Vagina (tissue), 2 donors: ENCODE results near the gene RNF26.

Source experiments
- POLR2A ChIP-seq, 2 donors: fragments of 450-650 bp; IDR thresholded peaks; one replicate each; pipeline ENCODE4 v1.6.1; 2017; ENCODE audit warnings: antibody characterized with exemption in 2 of 2, mild to moderate bottlenecking in 2 of 2, moderate library complexity in 2 of 2
- TF ChIP-seq, protein P1 (sequence below), 3 experiments: fragments of 450-650 bp in 2 of 3; fragments of 200-600 bp in 1 of 3; sonication (generic) in 1 of 3; IDR thresholded peaks; one replicate each; pipeline ENCODE4 v1.5.1; 2017 to 2019; ENCODE audit warnings: antibody characterized with exemption in 3 of 3, mild to moderate bottlenecking in 2 of 3, moderate library complexity in 2 of 3

DNA sequence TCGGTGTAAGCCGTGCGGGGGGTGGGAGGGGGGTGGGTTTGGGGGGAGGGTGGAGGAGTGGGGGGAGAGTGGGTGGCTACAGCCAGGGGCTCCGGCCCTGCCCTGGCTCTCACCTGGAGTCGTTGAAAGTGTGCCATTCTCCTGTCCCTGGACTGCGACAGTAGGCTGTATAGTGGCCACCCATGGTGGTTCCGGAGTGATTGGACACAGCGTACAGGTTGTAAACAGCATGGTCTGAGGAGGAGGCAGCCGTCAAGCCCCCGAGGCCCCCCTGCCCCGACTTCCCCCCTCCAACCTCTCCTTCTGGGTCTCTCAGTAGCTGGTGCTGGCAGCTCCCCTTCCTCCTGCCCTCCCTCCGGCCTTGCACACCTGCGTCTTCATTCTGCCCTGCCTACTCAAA is 22.7 kb downstream of the RNF26 start:
- TF ChIP-seq, protein P1, sequence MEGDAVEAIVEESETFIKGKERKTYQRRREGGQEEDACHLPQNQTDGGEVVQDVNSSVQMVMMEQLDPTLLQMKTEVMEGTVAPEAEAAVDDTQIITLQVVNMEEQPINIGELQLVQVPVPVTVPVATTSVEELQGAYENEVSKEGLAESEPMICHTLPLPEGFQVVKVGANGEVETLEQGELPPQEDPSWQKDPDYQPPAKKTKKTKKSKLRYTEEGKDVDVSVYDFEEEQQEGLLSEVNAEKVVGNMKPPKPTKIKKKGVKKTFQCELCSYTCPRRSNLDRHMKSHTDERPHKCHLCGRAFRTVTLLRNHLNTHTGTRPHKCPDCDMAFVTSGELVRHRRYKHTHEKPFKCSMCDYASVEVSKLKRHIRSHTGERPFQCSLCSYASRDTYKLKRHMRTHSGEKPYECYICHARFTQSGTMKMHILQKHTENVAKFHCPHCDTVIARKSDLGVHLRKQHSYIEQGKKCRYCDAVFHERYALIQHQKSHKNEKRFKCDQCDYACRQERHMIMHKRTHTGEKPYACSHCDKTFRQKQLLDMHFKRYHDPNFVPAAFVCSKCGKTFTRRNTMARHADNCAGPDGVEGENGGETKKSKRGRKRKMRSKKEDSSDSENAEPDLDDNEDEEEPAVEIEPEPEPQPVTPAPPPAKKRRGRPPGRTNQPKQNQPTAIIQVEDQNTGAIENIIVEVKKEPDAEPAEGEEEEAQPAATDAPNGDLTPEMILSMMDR (IDR thresholded peaks at IDR 0.05): no peak
- TF ChIP-seq POLR2A (IDR thresholded peaks at IDR 0.05): no peak
